GM20000 (cell line): Measurements from ENCODE around the gene NIN.

Experiments
- DNase-seq: peaks from one replicate; pipeline ENCODE4 v3.0.0; 2012; ENCODE audit warnings: low spot score
- CTCF ChIP-seq: IDR thresholded peaks from 2 replicates; pipeline ENCODE4 v1.5.1; 2012; ENCODE audit warnings: mild to moderate bottlenecking, control low read depth; ENCODE audit errors: extremely low read depth, missing control alignments

NIN gene

GRCh38 chr14:50770586-50770985, 60.4 kb downstream of the NIN start:
- DNase-seq = no peak
- no peak for TF ChIP-seq CTCF

GRCh38 chr14:50769863-50770500, 61.0 kb downstream of the NIN start:
- DNase-seq = no peak
- no peak for TF ChIP-seq CTCF

GRCh38 chr14:50768680-50769079, 62.3 kb downstream of the NIN start:
- no peak for TF ChIP-seq CTCF
- no peak for DNase-seq

DNA sequence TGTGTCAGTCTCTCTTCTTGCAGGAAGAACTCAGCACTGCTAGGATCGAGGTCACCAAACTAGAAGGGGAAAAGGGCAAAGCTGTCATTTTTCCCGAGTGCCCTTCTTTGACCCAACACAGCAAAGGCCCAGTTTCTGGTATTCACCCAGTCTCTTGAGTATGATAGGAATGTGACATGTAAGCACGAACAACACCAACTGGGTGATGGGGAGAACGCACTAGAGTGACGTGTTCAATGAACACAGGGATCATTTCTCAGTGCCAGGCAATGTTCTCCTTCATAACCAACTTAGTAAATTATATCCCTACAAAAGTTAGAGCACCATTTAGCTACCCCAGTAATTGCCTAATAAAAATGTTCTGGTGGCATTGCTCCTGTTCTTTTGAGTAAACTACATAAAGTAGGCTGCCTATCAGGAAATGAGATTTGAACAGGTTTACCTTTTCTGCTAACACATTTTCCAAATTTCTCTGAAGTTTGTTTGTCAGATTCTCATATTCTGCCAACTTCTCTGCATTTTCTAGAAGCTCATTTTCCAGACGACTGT, 64.5 kb downstream of the NIN start:
- DNase-seq = no peak
- no peak for TF ChIP-seq CTCF

- no peak for TF ChIP-seq CTCF
- DNase-seq = no peak
Observed at GRCh38 chr14:50763382-50764007, 67.5 kb downstream of the NIN start.

DNA sequence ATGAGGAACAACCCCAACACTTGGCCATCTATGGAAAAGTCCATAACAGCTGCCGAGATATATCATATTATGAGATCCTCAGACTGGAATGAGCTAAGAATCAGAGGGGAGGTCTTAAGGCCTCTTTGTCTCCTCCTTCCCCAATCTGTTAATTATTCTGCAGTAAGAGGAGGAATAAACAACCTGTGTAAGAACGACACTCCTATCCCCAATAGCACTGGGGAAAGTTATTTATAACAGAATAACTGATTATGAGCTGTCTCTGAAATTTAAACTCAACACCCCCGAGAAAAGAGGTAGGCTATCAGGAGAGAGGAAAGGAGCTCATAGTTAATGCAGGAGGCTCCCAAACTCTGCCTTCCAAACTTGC, 68.0 kb downstream of the NIN start:
- no peak for DNase-seq
- TF ChIP-seq CTCF = no peak
